Type B pancreatic cell (in vitro differentiated cells): ENCODE data around the gene TSHZ2. TPM values are rescaled to one million over a fixed set of nuclear protein-coding genes. Genes with fewer than 3 reads are reported as not detected.
"Not testable (repeated sequence)": the region's sequence is repeated elsewhere in the genome, so short reads cannot be mapped to it uniquely, and the experiment has no call there.

Experiments
- DNase-seq: peaks from one replicate; pipeline ENCODE4 v3.0.0; 2021; ENCODE audit warnings: mixed read lengths; ENCODE audit not compliant: unreplicated experiment; ENCODE audit errors: extremely low spot score
- H3K27ac Mint-ChIP-seq: 2 replicates; pipeline ENCODE4 v1.8.0; 2021; ENCODE audit warnings: mild to moderate bottlenecking, mixed read lengths
- H3K27me3 Mint-ChIP-seq: 2 replicates; pipeline ENCODE4 v1.8.0; 2021; ENCODE audit warnings: mixed read lengths
- H3K36me3 Mint-ChIP-seq: 2 replicates; pipeline ENCODE4 v1.8.0; 2021; ENCODE audit warnings: mixed read lengths
- H3K4me1 Mint-ChIP-seq: one replicate; pipeline ENCODE4 v1.8.0; 2021; ENCODE audit warnings: mixed read lengths; ENCODE audit not compliant: unreplicated experiment
- H3K4me3 Mint-ChIP-seq: 2 replicates; pipeline ENCODE4 v1.8.0; 2021; ENCODE audit warnings: mild to moderate bottlenecking, mixed read lengths
- H3K9me3 Mint-ChIP-seq: 2 replicates; pipeline ENCODE4 v1.8.0; 2021; ENCODE audit warnings: mixed read lengths
- total RNA-seq: library from RNA; stranded (reverse); gene quantifications from 2 replicates; pipeline ENCODE4 v1.2.1, GENCODE V29; 2021; ENCODE audit warnings: low replicate concordance
- TF ChIP-seq, protein P1 (sequence below): fragments of 200-600 bp; sonication (generic); conservative IDR thresholded peaks from 2 replicates; pipeline ENCODE4 v1.5.0; 2021; ENCODE audit warnings: antibody characterized with exemption, mild to moderate bottlenecking

TSHZ2 gene
- total RNA-seq, 1 donor from 2014 or later: 45.5 TPM

- Mint-ChIP-seq H3K27ac (no peak overlapping the region), H3K36me3 (peaks cover 13% of the 10 kb centered on the region), H3K27me3 (no peaks in the 10 kb centered on the region), H3K9me3 (no peaks in the 10 kb centered on the region), H3K4me1 (no peaks in the 10 kb centered on the region), H3K4me3 (no peak overlapping the region)
- DNase-seq: no peak
- TF ChIP-seq, protein P1, sequence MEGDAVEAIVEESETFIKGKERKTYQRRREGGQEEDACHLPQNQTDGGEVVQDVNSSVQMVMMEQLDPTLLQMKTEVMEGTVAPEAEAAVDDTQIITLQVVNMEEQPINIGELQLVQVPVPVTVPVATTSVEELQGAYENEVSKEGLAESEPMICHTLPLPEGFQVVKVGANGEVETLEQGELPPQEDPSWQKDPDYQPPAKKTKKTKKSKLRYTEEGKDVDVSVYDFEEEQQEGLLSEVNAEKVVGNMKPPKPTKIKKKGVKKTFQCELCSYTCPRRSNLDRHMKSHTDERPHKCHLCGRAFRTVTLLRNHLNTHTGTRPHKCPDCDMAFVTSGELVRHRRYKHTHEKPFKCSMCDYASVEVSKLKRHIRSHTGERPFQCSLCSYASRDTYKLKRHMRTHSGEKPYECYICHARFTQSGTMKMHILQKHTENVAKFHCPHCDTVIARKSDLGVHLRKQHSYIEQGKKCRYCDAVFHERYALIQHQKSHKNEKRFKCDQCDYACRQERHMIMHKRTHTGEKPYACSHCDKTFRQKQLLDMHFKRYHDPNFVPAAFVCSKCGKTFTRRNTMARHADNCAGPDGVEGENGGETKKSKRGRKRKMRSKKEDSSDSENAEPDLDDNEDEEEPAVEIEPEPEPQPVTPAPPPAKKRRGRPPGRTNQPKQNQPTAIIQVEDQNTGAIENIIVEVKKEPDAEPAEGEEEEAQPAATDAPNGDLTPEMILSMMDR: no peak
Observed at GRCh38 chr20:53466279-53466678, 494.1 kb downstream of the TSHZ2 start.

- Mint-ChIP-seq H3K4me1 (no peaks in the 10 kb centered on the region), H3K36me3 (peaks cover 19% of the 10 kb centered on the region), H3K27me3 (no peaks in the 10 kb centered on the region), H3K9me3 (no peaks in the 10 kb centered on the region), H3K27ac (no peak overlapping the region), H3K4me3 (no peak overlapping the region)
- no peak for DNase-seq
- TF ChIP-seq, protein P1: no peak
Observed at GRCh38 chr20:53468587-53468986, 496.4 kb downstream of the TSHZ2 start.

GRCh38 chr20:53472859-53473258, 500.7 kb downstream of the TSHZ2 start:
- not testable (repeated sequence) for H3K4me3 Mint-ChIP-seq, H3K9me3 Mint-ChIP-seq, H3K4me1 Mint-ChIP-seq, H3K27me3 Mint-ChIP-seq, DNase-seq, H3K27ac Mint-ChIP-seq
- H3K36me3 Mint-ChIP-seq: peaks cover 14% of the 10 kb centered on the region

DNA sequence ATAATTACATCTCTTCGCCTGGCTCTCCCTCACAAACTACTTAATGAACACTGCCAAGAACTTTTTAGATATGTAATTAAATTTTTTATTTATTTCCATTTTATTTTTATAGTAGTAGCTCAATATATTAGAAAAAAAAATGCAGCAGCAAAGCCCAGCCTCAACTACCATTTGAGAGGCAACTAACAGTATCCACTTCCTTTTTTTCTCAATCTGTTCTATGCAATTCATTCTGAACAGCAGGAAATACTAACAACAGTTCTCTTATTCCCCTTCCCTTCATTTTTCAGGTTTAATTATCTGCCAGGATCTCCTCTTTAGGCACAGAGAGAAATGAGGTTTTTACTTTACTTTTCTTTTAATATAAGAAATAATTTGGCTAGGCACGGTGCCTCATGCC, 508.8 kb downstream of the TSHZ2 start:
- H3K36me3 Mint-ChIP-seq: no peaks in the 10 kb centered on the region
- no peak for DNase-seq
- peaks cover 3% of the 10 kb centered on the region for H3K9me3 Mint-ChIP-seq
- TF ChIP-seq, protein P1: no peak
- no peak overlapping the region for H3K27ac Mint-ChIP-seq
- no peaks in the 10 kb centered on the region for H3K4me1 Mint-ChIP-seq
- no peaks in the 10 kb centered on the region for H3K27me3 Mint-ChIP-seq
- no peak overlapping the region for H3K4me3 Mint-ChIP-seq

DNA sequence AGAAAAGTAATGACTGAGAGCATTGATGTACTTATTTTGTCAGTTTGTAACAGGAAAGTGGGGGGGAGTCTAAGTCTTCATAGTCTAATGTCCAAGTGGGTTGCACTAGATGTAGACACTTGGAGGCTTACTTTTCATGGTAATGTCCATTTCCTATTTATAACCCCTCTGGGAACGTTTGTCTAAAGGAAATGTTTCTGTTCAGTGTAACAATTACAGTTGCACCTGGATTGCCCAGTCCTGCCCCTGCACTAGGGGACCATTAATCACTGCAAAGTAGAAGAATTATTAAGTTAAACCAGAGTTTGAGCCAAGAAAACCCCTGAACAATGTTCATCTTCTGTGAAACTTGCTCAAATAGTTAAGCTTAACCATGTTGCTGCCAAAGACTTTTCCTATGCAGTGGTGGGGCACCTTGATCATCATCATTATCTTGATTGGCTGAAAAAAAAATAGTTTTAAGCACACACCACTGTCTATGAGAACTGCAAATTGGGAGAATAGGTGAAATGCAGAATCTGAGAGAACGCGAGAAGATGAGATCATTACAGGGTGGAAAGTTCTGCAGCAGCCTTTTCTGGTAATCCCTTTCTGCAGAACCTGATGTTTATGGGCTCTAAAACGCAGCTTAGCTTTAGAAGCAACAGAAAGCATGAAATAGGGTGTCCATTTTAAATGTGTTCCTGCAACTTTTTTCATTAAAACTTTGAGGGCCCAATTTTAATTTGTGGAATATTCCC, 515.5 kb downstream of the TSHZ2 start:
- H3K4me3 Mint-ChIP-seq: no peak overlapping the region
- TF ChIP-seq, protein P1: no peak

DNA sequence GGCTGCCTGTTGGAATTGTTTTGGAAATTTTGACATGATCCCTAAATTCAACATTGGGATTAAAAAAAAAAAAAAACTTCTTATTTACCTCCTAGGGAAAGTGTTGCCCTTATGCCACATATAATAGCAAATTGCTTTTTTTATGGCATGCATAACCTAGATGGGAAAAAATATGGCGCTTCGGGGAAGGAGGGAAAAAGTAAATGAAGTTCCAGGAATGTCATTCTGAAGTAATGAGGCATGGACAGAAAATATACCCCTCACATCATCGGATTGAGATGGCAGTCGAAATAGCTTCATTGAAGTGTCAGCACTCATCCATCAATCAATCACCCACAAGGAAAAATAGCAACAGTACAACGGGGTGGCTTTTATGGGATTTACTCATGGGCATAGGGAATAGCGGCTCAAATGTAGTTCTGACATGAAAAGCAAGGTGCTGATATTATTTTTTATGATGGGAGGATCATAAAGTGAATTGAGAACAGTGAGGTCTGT, 516.7 kb downstream of the TSHZ2 start:
- Mint-ChIP-seq H3K4me3 (no peak overlapping the region), H3K27ac (no peak overlapping the region), H3K27me3 (no peaks in the 10 kb centered on the region), H3K36me3 (no peaks in the 10 kb centered on the region), H3K4me1 (peaks cover 34% of the 10 kb centered on the region), H3K9me3 (no peaks in the 10 kb centered on the region)
- DNase-seq: no peak
- TF ChIP-seq, protein P1: no peak

More for the DNA sequence above, 515.5 kb downstream of the TSHZ2 start:
- no peak for DNase-seq
- no peaks in the 10 kb centered on the region for H3K36me3 Mint-ChIP-seq
- H3K27ac Mint-ChIP-seq: no peak overlapping the region
- no peaks in the 10 kb centered on the region for H3K27me3 Mint-ChIP-seq
- H3K9me3 Mint-ChIP-seq: peaks cover 3% of the 10 kb centered on the region
- peaks cover 26% of the 10 kb centered on the region for H3K4me1 Mint-ChIP-seq
